Neuron (in vitro differentiated cells): ENCODE measurements around the gene TMEM52.

ENCODE experiments used
- H2AFZ ChIP-seq: one replicate; pipeline ENCODE4 v1.6.1; 2013; ENCODE audit warnings: low read depth, mild to moderate bottlenecking, inconsistent platforms, low read length, moderate library complexity
- H3K27me3 ChIP-seq: one replicate; pipeline ENCODE4 v1.6.1; 2013; ENCODE audit warnings: low read length; ENCODE audit not compliant: insufficient read depth
- H3K36me3 ChIP-seq: one replicate; pipeline ENCODE4 v1.6.1; 2013; ENCODE audit warnings: low read length; ENCODE audit not compliant: insufficient read depth
- H3K4me1 ChIP-seq: one replicate; pipeline ENCODE4 v1.6.1; 2013; ENCODE audit warnings: low read length; ENCODE audit not compliant: insufficient read depth
- H3K4me3 ChIP-seq: 2 replicates; pipeline ENCODE4 v1.5.1; 2013; ENCODE audit warnings: mild to moderate bottlenecking, low read length, moderate library complexity
- H3K9me3 ChIP-seq: one replicate; pipeline ENCODE4 v1.6.1; 2013; ENCODE audit warnings: low read length

The TMEM52 gene

DNA sequence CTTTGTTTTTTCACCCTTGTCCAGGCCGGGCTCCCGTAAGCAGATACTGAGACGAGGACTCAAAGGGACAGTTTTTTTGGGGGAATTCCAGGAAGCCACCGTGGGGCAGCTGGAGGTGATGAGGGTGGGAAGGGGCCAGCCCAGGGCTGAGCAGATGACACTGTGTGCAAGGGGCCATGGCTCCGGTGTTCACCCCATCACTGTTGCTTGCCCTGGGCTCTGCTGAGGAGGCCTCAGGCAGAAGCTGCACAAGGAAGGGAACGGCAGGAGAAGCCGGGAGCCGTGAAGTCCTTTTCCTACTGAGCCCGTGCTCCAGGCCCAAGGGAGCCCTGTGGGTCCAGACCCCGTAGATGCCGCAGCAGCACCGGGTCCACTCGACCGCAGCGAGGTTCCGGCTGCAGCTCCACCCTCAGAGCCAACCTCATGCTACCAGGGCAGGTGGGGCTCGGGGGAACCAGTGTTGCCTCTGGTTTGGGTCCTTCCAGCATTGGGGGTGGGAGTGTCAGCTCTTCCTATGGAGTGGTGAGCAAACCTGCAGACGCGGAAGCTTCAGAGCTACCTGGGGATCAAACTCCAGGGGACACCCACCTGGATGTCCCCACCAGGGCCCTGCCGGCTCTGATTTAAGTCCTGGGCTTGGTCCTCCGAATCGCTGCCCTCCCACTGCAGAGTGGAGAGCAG lies 8.3 kb downstream of the TMEM52 start:
- H3K9me3 ChIP-seq: no peaks in the 10 kb centered on the region
- H3K4me3 ChIP-seq: no peak overlapping the region

DNA sequence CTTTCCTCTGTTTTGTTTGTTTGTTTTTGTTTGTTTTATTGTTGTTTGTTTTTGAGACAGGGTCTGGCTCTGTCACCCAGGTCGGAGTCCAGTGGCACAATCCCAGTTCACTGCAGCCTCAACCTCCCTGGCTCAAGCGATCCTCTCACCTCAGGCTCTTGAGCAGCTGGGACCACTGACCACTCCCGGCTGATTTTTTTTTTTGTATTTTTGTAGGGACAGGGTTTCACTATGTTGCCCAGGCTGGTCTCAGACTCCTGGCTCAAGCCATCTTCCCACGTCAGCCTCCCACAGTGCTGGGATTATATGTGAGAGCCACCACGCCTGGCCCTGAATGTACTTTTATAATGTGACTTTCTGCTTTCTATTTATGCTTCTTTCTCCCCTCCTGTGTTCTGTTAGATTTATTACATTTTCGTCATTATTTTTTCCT lies 9.0 kb downstream of the TMEM52 start:
- Histone ChIP-seq H2AFZ (no peak overlapping the region), H3K27me3 (peaks cover 7% of the 10 kb centered on the region), H3K4me3 (no peak overlapping the region), H3K4me1 (peaks cover 13% of the 10 kb centered on the region), H3K9me3 (no peaks in the 10 kb centered on the region), H3K36me3 (no peaks in the 10 kb centered on the region)

More for the DNA sequence above, 8.3 kb downstream of the TMEM52 start:
- Histone ChIP-seq H3K36me3 (no peaks in the 10 kb centered on the region), H3K4me1 (peaks cover 13% of the 10 kb centered on the region), H3K27me3 (peaks cover 11% of the 10 kb centered on the region), H2AFZ (no peak overlapping the region)

DNA sequence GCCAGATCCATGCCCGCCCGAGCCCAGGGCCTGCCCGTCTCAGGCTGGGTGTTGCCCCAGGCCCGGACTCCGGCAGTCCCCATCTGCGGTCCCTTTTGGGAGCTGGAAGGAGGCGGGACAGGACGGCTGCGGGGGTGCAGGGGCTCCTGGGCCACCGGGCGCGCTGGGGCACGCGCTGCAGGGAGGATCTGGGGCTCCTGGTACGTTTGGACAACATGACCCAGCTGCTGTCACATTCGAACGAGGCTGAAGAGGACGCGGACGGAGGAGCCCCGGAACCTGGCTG lies 10.6 kb downstream of the TMEM52 start:
- H3K4me3 ChIP-seq: peak overlapping the region; percentile 81
- peak overlapping the region; percentile 80 for H2AFZ ChIP-seq
- H3K9me3 ChIP-seq: no peaks in the 10 kb centered on the region
- no peaks in the 10 kb centered on the region for H3K36me3 ChIP-seq
- no peaks in the 10 kb centered on the region for H3K27me3 ChIP-seq
- peaks cover 13% of the 10 kb centered on the region for H3K4me1 ChIP-seq

DNA sequence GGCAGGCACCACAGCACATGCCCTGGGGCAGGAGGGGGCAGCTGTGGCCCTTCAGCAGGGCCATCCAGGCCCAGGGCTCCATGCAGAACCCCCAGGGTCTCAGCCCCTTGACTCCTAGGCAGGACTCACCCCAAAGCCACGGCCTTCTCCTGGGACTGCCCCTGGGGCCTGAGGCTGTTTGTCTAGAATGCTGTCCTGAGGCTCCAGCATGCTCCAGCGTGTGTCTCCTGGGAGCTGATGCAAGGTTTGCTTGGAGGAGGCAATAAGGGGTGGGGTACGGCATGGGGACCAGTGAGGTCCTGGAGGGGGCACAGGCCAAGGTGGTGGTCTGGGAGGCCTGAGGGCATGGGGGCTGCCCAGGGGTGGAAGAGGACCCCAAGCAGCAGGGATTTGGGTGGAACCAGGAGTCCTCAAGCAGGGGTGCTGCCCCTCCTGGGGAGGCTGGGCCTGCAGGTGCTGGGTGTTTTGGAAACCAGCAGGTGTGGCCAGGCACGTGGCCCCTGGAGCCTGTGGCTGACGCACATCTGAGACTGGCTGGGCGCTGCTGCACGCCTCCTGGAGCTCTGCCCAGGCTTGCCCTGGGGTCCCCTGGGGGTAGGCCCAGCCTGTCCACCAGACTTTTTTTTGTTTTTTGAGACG lies 11.9 kb downstream of the TMEM52 start:
- H2AFZ ChIP-seq: no peak overlapping the region
- H3K9me3 ChIP-seq: peaks cover 2% of the 10 kb centered on the region
- no peaks in the 10 kb centered on the region for H3K36me3 ChIP-seq
- peaks cover 13% of the 10 kb centered on the region for H3K4me1 ChIP-seq
- H3K27me3 ChIP-seq: no peaks in the 10 kb centered on the region
- H3K4me3 ChIP-seq: no peak overlapping the region

DNA sequence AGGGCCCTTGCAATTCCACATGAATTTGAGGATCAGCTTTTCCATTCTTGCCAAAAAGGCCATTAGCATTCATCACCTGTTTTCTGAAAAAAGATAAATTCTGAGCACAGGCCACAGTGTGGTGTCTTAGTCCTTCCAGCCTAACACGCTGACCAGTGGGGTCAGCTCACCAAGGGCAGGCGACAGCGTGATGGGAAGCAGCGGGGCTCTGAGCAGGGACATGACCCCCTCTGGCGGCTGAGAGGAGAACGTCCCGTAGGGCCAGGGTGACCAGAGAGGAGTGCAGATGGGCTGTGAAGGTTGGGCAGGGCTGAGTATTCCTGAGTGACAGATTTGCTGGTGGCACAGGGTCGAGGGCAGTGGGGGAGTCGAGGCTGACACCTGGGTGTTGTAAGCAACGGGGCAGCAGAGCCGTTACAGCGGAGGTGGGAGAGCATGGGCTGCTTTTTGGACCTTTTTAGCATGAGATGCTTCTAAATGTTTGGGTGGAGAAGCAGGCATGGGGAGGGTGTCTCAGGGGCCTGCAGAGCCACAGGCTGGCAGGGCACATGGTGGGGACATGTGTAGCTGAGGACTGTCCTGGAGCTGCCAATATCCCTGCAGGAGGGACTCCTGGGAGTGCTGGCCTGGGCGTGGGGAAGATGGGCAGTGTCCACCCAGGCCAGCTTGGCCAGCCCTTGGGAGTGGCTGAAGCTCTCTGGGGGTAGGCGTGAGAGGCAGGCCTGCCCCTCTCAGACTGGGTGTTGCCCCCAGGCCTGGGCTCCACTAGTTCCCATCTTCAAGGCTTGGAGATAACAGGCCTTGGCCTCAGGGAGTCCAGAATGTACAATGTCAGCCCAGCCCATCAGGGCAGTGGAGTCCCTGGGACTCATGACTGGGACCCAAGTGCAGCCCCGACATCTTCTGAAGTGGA lies 12.6 kb downstream of the TMEM52 start:
- Histone ChIP-seq H3K36me3 (no peaks in the 10 kb centered on the region), H3K9me3 (peaks cover 2% of the 10 kb centered on the region), H3K27me3 (no peaks in the 10 kb centered on the region), H3K4me1 (peaks cover 13% of the 10 kb centered on the region), H2AFZ (no peak overlapping the region), H3K4me3 (no peak overlapping the region)

DNA sequence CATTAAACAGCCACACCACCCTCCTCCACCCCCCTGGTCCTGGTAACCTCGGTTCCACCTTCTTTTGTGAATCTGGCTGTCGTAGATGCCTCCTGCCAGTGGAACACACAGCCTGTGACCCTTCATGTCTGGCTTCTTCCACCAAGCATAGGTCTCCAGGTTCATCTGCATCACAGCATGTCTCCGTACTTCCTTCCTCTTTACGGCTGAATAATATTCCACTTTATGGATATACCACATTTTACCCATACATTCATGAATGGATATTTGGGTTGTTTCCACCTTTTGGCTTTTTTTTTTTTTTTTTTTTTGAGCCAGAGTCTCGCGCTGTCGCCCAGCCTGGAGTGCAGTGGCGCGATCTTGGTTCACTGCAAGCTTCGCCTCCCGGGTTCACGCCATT lies 15.9 kb downstream of the TMEM52 start:
- Histone ChIP-seq H3K9me3 (peaks cover 2% of the 10 kb centered on the region), H3K36me3 (no peaks in the 10 kb centered on the region), H3K27me3 (no peaks in the 10 kb centered on the region), H2AFZ (no peak overlapping the region), H3K4me3 (no peak overlapping the region), H3K4me1 (peaks cover 10% of the 10 kb centered on the region)

DNA sequence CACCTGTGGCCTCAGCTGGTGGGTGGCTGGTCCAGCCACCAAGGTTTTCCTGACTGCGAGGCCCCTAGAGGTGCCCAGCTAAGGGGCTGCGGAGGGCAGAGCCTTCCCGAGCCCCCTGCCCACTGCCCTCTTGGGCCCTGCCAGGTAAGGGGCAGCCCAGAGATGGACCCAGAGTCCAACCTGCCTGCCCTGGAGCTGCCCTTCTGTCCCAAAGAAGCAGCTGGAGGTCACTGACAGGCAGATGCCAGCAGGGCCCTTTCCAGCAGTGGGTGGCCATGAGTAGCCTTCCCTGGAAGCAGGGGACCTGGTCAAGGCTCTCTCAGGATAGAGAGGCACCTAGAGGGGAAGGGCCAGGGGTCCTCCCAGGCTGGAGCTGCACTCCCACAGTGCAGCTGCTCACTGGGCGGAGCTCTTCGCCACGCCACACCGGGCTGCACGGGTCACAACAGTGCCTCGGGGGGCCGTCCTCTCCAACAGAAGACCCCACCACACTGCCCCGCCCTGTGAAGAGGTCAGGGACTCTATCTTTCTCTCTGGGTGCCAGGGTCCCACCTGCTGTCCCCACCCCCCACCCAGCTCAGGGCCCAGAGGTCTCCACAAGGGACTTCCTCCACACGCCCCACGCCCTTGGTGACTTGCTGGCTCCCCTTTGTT lies 17.3 kb downstream of the TMEM52 start:
- Histone ChIP-seq H3K9me3 (peaks cover 2% of the 10 kb centered on the region), H2AFZ (no peak overlapping the region), H3K4me1 (peaks cover 7% of the 10 kb centered on the region), H3K4me3 (no peak overlapping the region), H3K27me3 (no peaks in the 10 kb centered on the region), H3K36me3 (no peaks in the 10 kb centered on the region)

DNA sequence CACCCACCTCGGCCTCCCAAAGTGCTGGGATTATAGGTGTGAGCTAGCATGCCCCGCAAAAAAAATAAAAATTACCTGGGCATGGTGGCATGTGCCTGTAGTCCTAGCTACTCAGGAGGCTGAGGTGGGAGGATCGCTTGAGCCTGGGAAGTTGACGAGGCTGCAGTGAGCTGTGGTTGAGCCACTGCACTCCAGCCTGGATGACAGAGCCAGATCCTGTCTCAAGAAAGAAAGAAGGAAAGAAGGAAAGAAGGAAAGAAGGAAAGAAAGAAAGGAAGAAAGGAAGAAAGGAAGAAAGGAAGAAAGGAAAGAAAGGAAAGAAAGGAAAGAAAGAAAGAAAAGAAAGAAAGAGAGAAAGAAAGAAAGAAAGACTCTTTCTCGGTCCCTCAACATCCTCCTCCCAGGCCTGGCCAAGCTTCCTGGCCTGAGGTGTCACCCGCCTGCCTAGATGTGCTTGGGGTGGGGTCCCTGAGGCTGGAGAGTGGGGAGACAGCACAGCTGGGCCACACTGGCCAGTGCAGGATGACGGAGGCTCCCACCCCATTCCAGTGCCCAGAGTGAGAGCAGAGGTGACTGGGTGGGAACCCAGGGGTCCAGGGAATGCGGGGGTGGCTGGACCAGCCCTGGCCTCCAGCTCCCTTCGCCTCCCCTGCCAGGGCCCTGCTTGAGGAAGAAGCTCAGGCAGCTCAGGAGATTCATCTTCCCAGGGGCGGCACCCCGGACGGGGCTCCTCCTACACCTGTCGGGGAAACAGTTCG lies 18.0 kb downstream of the TMEM52 start:
- peaks cover 3% of the 10 kb centered on the region for H3K4me1 ChIP-seq
- H3K4me3 ChIP-seq: no peak overlapping the region
- no peak overlapping the region for H2AFZ ChIP-seq
- no peaks in the 10 kb centered on the region for H3K27me3 ChIP-seq
- H3K36me3 ChIP-seq: no peaks in the 10 kb centered on the region
- H3K9me3 ChIP-seq: peaks cover 2% of the 10 kb centered on the region

DNA sequence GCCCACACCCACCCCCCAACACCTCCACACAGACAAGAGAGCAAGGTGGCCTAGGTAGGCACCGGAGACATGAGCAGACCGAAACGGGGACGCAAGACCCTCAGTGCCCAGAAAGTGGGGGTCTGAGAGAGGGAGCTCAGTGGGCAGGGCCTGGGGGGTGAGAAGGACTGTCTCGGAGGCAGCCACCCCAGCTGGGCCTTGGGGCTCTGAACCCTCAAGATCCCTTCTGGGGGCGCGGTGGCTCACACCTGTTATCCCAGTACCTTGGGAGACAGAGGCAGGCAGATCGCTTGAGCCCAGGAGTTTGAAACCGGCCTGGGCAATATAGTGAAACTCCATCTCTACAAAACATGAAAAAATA lies 19.1 kb downstream of the TMEM52 start:
- Histone ChIP-seq H3K9me3 (peaks cover 2% of the 10 kb centered on the region), H3K4me3 (no peak overlapping the region), H2AFZ (no peak overlapping the region), H3K36me3 (no peaks in the 10 kb centered on the region), H3K4me1 (peaks cover 4% of the 10 kb centered on the region), H3K27me3 (no peaks in the 10 kb centered on the region)

DNA sequence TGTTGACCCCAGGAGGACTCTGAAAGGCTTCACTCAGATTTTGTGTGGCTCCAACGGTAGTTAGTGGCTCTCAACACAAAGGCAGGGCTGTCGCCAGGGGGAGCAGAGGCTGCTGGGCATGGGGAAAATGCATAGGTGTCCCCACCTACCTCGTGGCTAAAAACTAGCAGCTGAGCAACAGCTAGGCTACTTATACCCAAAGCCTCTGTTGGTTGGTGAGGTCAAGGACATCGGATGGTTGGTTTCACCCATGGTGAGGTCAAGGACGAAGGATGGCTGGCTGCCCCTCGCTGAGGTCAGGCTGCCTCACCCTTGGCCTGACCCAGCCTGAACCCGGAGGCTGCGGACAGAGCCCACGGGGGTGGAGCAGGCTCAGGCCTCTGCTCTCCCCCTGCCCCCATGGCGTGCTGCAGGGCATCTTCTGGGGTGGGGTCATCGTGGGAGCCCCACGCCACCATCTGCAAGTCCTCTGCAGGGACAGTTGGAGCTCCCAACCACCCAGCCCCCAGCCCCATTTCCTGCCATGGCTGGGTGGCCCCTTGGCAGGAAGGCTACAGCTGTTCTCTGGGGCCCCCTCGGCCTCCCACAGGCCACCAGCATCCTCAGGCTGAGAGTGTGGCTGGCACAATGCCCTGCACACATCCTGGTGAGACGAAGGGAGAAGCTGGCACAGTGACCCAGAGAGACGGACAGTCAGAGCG lies 19.7 kb downstream of the TMEM52 start:
- Histone ChIP-seq H3K9me3 (peaks cover 2% of the 10 kb centered on the region), H3K36me3 (no peaks in the 10 kb centered on the region), H2AFZ (no peak overlapping the region)

DNA sequence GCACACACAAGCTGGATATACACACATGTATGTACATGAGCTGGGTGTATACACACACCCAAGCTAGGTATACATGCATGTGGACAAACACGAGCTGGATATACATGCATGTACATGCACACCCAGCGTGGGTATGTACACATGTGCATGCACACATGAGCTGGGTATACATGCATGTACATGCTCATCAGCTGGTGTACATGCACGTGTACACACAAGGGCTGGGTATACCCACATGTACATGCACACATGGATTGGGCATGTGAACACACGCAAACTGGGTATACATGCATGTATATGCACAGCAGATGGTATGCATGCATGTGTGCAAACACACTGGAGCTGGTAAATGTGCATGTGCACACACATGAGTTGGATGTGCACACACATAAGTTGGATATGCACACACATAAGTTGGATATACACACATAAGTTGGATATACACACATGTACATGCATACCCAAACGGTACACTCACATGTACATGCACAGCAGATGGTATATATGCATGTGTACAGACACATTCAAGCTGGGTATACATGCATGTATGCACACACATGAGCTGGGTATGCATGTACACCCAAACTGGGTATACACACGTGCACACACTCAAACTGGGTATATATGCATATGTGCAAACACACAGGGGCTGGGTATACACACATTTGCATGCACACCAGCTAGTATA lies 20.7 kb downstream of the TMEM52 start:
- Histone ChIP-seq H2AFZ (no peak overlapping the region), H3K36me3 (no peaks in the 10 kb centered on the region), H3K4me3 (no peak overlapping the region), H3K4me1 (peaks cover 8% of the 10 kb centered on the region), H3K27me3 (no peaks in the 10 kb centered on the region), H3K9me3 (peaks cover 2% of the 10 kb centered on the region)

More for the DNA sequence above, 19.7 kb downstream of the TMEM52 start:
- Histone ChIP-seq H3K27me3 (no peaks in the 10 kb centered on the region), H3K4me1 (peaks cover 8% of the 10 kb centered on the region), H3K4me3 (no peak overlapping the region)
